GM10847 (cell line): ENCODE results near the gene ANXA1.

Source experiments
- POLR2A ChIP-seq: IDR thresholded peaks from 2 replicates; pipeline ENCODE4 v1.6.1; 2011; ENCODE audit not compliant: insufficient read length; ENCODE audit errors: extremely low read depth

Gene ANXA1

GRCh38 chr9:73176450-73176875 lies 24.8 kb downstream of the ANXA1 start:
- TF ChIP-seq POLR2A, result no peak

DNA sequence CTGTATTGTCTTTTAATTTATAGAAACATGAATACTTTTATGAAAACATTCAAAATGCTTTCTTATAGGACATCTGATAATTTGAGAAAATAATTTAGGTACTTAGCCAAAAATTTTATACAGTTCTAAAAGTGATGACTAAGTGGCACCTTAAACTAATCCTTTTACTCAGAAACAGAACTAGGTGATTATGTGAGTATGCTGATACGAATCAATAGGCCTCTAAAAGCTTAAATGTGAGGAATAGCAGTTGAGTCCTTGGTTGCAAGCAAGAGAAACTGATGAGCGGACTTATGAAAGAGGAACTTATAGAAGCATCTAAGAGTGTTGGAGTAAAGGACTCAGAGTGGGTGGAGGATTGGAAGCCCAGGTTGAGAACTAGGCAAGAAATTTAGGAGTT lies 26.4 kb downstream of the ANXA1 start:
- no peak for TF ChIP-seq POLR2A

- TF ChIP-seq POLR2A, result no peak
These were observed 27.9 kb downstream of the ANXA1 start for GRCh38 chr9:73179589-73179988.

DNA sequence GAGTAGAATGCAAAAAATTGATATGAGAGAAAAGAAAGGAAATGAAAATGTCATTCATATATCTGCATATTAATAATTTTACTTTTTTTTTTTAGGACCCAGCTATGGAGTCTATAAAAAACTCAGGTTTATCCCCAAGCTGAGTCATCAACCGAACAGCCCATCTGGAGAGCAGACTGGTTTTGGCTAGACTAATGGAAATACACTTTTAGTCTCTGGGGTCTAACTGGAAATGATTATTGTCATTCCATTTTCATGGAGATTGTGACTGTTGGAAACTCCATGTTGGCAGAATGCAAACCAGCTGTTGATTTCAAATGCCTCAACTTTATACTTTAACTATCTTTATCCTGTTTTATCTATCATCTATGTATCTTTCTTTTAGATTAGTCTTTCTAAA lies 28.7 kb downstream of the ANXA1 start:
- TF ChIP-seq POLR2A, result no peak

DNA sequence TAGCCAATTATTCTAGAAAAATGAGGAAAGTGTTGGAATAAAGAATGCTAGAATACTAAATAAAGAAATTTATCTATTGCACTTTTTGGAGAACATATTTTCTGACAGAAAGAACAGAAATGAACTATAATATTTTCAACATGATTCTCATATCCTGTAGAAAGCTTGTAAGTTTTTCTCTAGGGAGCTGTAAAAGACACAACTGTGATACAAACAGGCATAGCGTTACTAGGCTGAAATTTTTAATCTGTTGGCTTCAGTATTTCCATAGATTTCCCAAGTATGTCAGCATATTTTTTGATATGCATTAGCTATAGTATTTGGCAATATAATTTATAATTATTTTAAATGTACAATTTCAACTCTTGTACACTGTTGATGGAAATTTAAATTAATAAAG lies 31.3 kb downstream of the ANXA1 start:
- TF ChIP-seq POLR2A, result no peak

- TF ChIP-seq POLR2A, result no peak
These were observed 31.8 kb downstream of the ANXA1 start for GRCh38 chr9:73183428-73183827.

DNA sequence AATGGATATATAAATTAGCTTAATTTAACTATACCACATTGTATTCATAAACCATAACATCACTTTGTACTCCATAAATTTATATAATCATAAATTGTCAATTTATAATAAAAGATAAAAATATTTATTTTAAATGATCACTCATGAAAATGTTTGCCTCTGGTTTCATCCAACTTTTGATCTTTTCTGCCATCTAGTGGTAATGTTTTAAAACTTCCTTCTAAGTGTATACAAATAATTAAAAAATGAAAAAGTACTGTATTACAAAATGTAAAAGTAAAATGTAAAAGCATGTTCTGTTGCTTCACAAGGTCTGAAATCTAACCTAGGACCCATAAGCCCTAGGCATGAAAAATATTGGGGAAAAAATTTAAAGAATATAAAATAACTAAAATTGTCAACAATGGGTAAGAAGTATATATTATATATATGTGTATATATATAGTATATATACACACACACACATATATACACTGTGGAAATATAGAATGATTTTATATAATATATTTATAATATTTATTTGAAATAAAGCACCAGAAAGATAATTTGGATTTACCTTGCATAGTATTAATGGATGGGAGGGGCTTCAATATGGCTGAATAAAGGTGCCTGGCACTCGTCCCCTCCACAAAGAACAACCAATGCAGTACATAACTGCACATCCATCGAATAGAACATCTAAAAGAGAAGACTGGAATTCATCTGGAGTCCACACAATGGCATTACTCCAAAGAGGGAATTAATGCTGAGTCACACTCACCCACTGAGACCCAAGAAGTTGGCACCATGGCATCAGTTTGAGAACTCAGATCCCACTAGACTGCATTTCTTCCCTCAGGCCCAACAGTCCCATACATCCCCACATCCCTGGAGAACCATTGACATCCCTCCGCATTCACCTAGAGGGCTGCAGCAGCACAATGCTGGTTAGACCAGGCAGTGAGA lies 32.5 kb downstream of the ANXA1 start:
- no peak for TF ChIP-seq POLR2A

DNA sequence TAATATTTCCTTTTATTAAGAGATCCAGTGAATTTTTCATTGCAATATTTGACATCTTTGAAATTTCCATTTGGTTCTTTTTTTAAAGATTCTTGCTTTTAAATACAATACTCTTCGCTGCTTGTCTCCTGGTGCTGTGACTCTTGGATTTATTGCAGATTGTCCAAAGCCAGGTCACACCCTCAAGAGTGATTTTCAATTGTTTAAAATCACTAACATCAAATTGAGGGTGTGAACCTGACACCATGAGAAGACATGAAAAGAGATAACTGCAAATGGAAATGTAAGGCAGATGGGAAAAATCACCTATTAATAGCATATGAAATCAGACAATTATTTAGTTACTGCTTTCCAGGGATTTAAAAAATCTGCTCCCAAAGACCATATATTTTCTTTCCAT lies 42.6 kb downstream of the ANXA1 start:
- no peak for TF ChIP-seq POLR2A

GRCh38 chr9:73199448-73199847 lies 47.8 kb downstream of the ANXA1 start:
- no peak for TF ChIP-seq POLR2A

- TF ChIP-seq POLR2A, result no peak
These were observed 48.2 kb downstream of the ANXA1 start for GRCh38 chr9:73199886-73200285.

- no peak for TF ChIP-seq POLR2A
These were observed 49.2 kb downstream of the ANXA1 start for GRCh38 chr9:73200694-73201452.

GRCh38 chr9:73202980-73203379 lies 51.3 kb downstream of the ANXA1 start:
- no peak for TF ChIP-seq POLR2A

- TF ChIP-seq POLR2A, result no peak
These were observed 53.3 kb downstream of the ANXA1 start for GRCh38 chr9:73204936-73205335.

DNA sequence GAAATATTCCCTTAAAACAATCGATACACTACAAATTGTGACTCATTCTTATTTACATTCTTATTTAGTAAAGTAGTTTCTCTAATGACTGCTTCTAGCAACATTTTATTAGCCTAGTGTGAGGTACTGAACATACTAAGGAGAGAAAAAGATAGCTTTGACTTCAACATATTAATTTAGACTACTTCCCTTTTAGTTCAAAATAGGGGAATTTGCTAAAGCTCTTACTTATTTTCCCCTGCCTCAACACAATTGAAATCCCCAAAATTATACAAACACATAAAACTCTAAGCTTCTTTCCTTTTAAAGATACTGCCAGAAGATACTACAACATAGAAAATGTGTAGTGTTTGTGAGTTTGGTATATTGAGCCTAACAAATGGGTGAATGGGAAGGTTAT lies 55.2 kb downstream of the ANXA1 start:
- TF ChIP-seq POLR2A, result no peak

- no peak for TF ChIP-seq POLR2A
These were observed 59.4 kb downstream of the ANXA1 start for GRCh38 chr9:73210886-73211666.
